Ovary (tissue), 3 donors: ENCODE measurements around the gene C1QL4.

ENCODE experiments used
- POLR2A ChIP-seq: fragments of 450-650 bp; IDR thresholded peaks from one replicate; pipeline ENCODE4 v1.6.1; 2017; ENCODE audit warnings: antibody characterized with exemption, mild to moderate bottlenecking, moderate library complexity
- TF ChIP-seq, protein P1 (sequence below), 3 donors: fragments of 450-650 bp in 2 of 3; fragments of 200-600 bp in 1 of 3; IDR thresholded peaks; one replicate each; pipeline versions ENCODE4 v1.5.1 to v1.8.0; 2016 to 2022; ENCODE audit warnings: antibody characterized with exemption in 3 of 3, mild to moderate bottlenecking in 1 of 3
- donor health status: DM: no; HTN: no; CAD: no.

DNA sequence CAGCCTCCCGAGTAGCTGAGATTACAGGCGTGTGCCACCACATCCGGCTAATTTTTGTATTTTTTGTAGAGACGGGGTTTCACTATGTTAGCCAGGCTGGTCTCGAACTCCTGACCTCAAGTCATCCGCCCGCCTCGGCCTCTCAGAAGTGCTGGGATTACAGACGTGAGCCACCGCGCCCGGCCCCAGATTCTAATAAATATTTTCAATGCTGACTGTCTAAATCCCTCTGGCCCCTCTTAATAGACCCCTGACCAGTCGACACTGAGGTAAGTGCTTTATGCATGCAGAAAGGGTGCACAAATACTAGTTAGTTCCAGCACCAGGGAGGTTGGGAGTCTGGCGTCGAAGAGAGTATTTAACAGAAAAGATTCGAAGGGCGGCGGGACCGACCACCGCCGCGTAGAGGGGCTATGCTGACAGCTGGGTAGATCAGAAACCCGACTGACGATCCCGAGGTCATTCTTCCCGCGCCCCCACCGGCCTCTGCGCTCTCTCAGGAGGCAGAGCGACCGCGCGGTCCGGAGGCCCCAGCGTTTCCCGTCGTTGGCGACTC, 29.2 kb upstream of the C1QL4 start:
- TF ChIP-seq POLR2A = no peak
- TF ChIP-seq, protein P1, sequence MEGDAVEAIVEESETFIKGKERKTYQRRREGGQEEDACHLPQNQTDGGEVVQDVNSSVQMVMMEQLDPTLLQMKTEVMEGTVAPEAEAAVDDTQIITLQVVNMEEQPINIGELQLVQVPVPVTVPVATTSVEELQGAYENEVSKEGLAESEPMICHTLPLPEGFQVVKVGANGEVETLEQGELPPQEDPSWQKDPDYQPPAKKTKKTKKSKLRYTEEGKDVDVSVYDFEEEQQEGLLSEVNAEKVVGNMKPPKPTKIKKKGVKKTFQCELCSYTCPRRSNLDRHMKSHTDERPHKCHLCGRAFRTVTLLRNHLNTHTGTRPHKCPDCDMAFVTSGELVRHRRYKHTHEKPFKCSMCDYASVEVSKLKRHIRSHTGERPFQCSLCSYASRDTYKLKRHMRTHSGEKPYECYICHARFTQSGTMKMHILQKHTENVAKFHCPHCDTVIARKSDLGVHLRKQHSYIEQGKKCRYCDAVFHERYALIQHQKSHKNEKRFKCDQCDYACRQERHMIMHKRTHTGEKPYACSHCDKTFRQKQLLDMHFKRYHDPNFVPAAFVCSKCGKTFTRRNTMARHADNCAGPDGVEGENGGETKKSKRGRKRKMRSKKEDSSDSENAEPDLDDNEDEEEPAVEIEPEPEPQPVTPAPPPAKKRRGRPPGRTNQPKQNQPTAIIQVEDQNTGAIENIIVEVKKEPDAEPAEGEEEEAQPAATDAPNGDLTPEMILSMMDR (IDR thresholded peaks at IDR 0.05) = no peak
